SU-DHL-6 (cell line): ENCODE measurements around the gene CCDC122.

Source experiments
- CTCF ChIP-seq: fragments of 200-600 bp; sonication (generic); IDR thresholded peaks from one replicate; pipeline ENCODE4 v1.5.1; 2017; ENCODE audit warnings: antibody characterized with exemption, mild to moderate bottlenecking, low read length, moderate library complexity; ENCODE audit not compliant: insufficient read depth, poor library complexity, severe bottlenecking
- EZH2phosphoT487 ChIP-seq: fragments of 200-600 bp; sonication (generic), shearing (Covaris generic); conservative IDR thresholded peaks from 2 replicates; pipeline ENCODE4 v1.6.1; 2018; ENCODE audit warnings: mild to moderate bottlenecking, antibody characterized with exemption, low read length, moderate library complexity, mixed read lengths

GRCh38 chr13:43879755-43880181 lies 228 bp upstream of the CCDC122 start, which contains the start of gene LACC1:
- no peak for TF ChIP-seq CTCF
- no peak for TF ChIP-seq EZH2phosphoT487
